Spleen (tissue), 11 donors: ENCODE results near the gene TTC7B. TPM values are rescaled to one million over a fixed set of nuclear protein-coding genes. Genes with fewer than 3 reads are reported as not detected.
A peak's percentile ranks its signal among the peaks of the same experiment; 100 is the strongest.

Experiments
- DNase-seq: peaks from one replicate; pipeline ENCODE4 v3.0.0-alpha.2; 2020
- H3K27ac ChIP-seq, 8 donors: fragments of 200-600 bp; sonication (generic) in 7 of 8; 1 replicate in 4 of 8; 2 replicates in 4 of 8; pipeline versions ENCODE4 v1.5.0 to v1.8.0; 2016 to 2021; ENCODE audit warnings: inconsistent platforms in 4 of 8, mild to moderate bottlenecking in 4 of 8, moderate library complexity in 1 of 8
- H3K27me3 ChIP-seq, 7 donors: fragments of 200-600 bp; sonication (generic) in 6 of 7; replicated peaks in 1 of 7; 1 replicate in 4 of 7; 2 replicates in 3 of 7; pipeline versions ENCODE4 v1.5.0 to v1.8.0; 2016 to 2021; ENCODE audit warnings: inconsistent platforms in 3 of 7, mild to moderate bottlenecking in 1 of 7
- H3K36me3 ChIP-seq, 6 donors: fragments of 200-600 bp; sonication (generic) in 5 of 6; 1 replicate in 4 of 6; 2 replicates in 2 of 6; pipeline versions ENCODE4 v1.5.0 to v1.8.0; 2016 to 2021; ENCODE audit warnings: inconsistent platforms in 2 of 6
- H3K4me1 ChIP-seq, 6 donors: fragments of 200-600 bp; sonication (generic) in 5 of 6; 1 replicate in 3 of 6; 2 replicates in 3 of 6; pipeline versions ENCODE4 v1.5.0 to v1.8.0; 2016 to 2021; ENCODE audit warnings: inconsistent platforms in 3 of 6
- H3K4me3 ChIP-seq, 8 donors: fragments of 200-600 bp; sonication (generic) in 7 of 8; 1 replicate in 4 of 8; 2 replicates in 4 of 8; pipeline versions ENCODE4 v1.5.0 to v1.8.0; 2016 to 2021; ENCODE audit warnings: inconsistent platforms in 4 of 8, mild to moderate bottlenecking in 4 of 8, moderate library complexity in 2 of 8
- H3K9me3 ChIP-seq, 8 donors: fragments of 200-600 bp; sonication (generic) in 7 of 8; 1 replicate in 4 of 8; 2 replicates in 4 of 8; pipeline versions ENCODE4 v1.5.0 to v1.8.0; 2016 to 2021; ENCODE audit warnings: inconsistent platforms in 4 of 8
- CTCF ChIP-seq, 11 experiments: fragments of 200-600 bp in 7 of 11; fragments of 450-650 bp in 4 of 11; sonication (generic) in 4 of 11; IDR thresholded peaks in 8 of 11; conservative IDR thresholded peaks in 3 of 11; 1 replicate in 7 of 11; 2 replicates in 4 of 11; pipeline versions ENCODE4 v1.4.0 to v1.8.0; 2016 to 2021; ENCODE audit warnings: antibody characterized with exemption in 11 of 11, inconsistent platforms in 4 of 11, mild to moderate bottlenecking in 1 of 11
- POLR2A ChIP-seq, 3 donors: fragments of 450-650 bp; IDR thresholded peaks; one replicate each; pipeline ENCODE4 v1.5.1; 2017; ENCODE audit warnings: antibody characterized with exemption in 3 of 3, mild to moderate bottlenecking in 1 of 3
- POLR2AphosphoS5 ChIP-seq, 3 donors: sonication (generic); formaldehyde crosslinking; IDR thresholded peaks; one replicate each; pipeline ENCODE4 v1.5.1; 2017; ENCODE audit warnings: antibody characterized with exemption in 3 of 3
- WGBS, 5 donors: extraction: QIAGEN DNeasy Blood & Tissue Kit in 3 of 5; methylation state at CpG; one replicate each; pipeline versions ENCODE4 v1.1.5 to v1.1.7; 2013 to 2018; 5-methylcytosine and 5-hydroxymethylcytosine counted together
- intact Hi-C: fragments of 100-400 bp; cut with DNase I; formaldehyde crosslinking; loops from one replicate; pipeline ENCODE4 v1.15.0; 2023; ENCODE audit warnings: low total_unique reads
- polyA plus RNA-seq, 3 donors: library from polyadenylated mRNA; stranded (reverse); fragments of 200-250 nt; gene quantifications; one replicate each; pipeline ENCODE4 v1.2.1, GENCODE V29; 2013
- total RNA-seq, 7 donors: library from RNA; depleted of rRNA in 3 of 7; stranded (reverse); fragments of >200 nt in 3 of 7; fragmentation: NEBNext Ultra II Directional in 4 of 7; extraction: Animal tissue kit (Norgen Biotek cat#: 25700) in 4 of 7; gene quantifications; one replicate each; pipeline versions ENCODE4 v1.1.0 to v1.2.1, GENCODE V29; 2016 to 2021
- donor health status: healthy with polysubstance abuse.
- donor health status: DM: no; HTN: no; CAD: no; lungs with moderate emphysema.
- donor health status: DM: no; HTN: no; CAD: no.
- donor health status: Bipolar disorder and iron deficiency.
- donor health status: healthy.
- donor health status: DM: no; HTN: no; CAD: no.
- donor health status: DM: yes; HTN: yes; CAD: no.

Gene TTC7B
- total and polyA plus RNA-seq, 10 donors: 6.6 to 98.4 (median 62.6) TPM

- Histone ChIP-seq H3K27ac (no peak overlapping the region), H3K27me3 (no peaks in the 10 kb centered on the region), H3K36me3 (peaks cover 0 to 41% (median 0%) of the 10 kb centered on the region in 6 donors), H3K4me1 (peaks cover 0 to 7% (median 0%) of the 10 kb centered on the region in 6 donors), H3K4me3 (no peak overlapping the region), H3K9me3 (no peaks in the 10 kb centered on the region)
- 92 to 99% (median 97%) methylated on average over 5 of the region's 5 CpGs for WGBS, 5 donors
- TF ChIP-seq POLR2AphosphoS5 (IDR thresholded peaks at IDR 0.05) (no peak), CTCF (IDR thresholded peaks at IDR 0.05 in 8 of 11, conservative IDR thresholded peaks at IDR 0.05 in 3 of 11) (no peak), POLR2A (IDR thresholded peaks at IDR 0.05) (no peak)
- intact Hi-C loops: no loop called here
- DNase-seq: no peak
These were observed 128.6 kb downstream of the TTC7B start for GRCh38 chr14:90687680-90688079.

- peak overlapping the region in 5 of 8 donors; percentile 18 to 46 (median 36) for H3K27ac ChIP-seq
- 80 to 90% (median 84%) methylated on average over 7 of the region's 7 CpGs for WGBS, 5 donors
- TF ChIP-seq POLR2A (IDR thresholded peaks at IDR 0.05) (no peak), POLR2AphosphoS5 (IDR thresholded peaks at IDR 0.05) (no peak), CTCF (IDR thresholded peaks at IDR 0.05 in 8 of 11, conservative IDR thresholded peaks at IDR 0.05 in 3 of 11) (no peak)
- peaks cover 0 to 28% (median 7%) of the 10 kb centered on the region in 6 donors for H3K4me1 ChIP-seq
- intact Hi-C loops: no loop called here
- H3K27me3 ChIP-seq: no peaks in the 10 kb centered on the region
- no peaks in the 10 kb centered on the region for H3K9me3 ChIP-seq
- peaks cover 0 to 23% (median 0%) of the 10 kb centered on the region in 6 donors for H3K36me3 ChIP-seq
- H3K4me3 ChIP-seq: no peak overlapping the region
- no peak for DNase-seq
These were observed 133.6 kb downstream of the TTC7B start for GRCh38 chr14:90682615-90683014.

GRCh38 chr14:90681929-90682328 is 134.3 kb downstream of the TTC7B start:
- no peaks in the 10 kb centered on the region for H3K9me3 ChIP-seq
- no peak overlapping the region for H3K4me3 ChIP-seq
- intact Hi-C loops: no loop called here
- DNase-seq: no peak
- H3K36me3 ChIP-seq: peaks cover 0 to 17% (median 0%) of the 10 kb centered on the region in 6 donors
- peak overlapping the region in 4 of 8 donors; percentile 18 to 46 (median 40) for H3K27ac ChIP-seq
- TF ChIP-seq CTCF (IDR thresholded peaks at IDR 0.05 in 8 of 11, conservative IDR thresholded peaks at IDR 0.05 in 3 of 11) (no peak), POLR2A (IDR thresholded peaks at IDR 0.05) (no peak), POLR2AphosphoS5 (IDR thresholded peaks at IDR 0.05) (no peak)
- WGBS, 5 donors: 41 to 69% (median 50%) methylated on average over 3 of the region's 3 CpGs
- peaks cover 0 to 34% (median 10%) of the 10 kb centered on the region in 6 donors for H3K4me1 ChIP-seq
- H3K27me3 ChIP-seq: no peaks in the 10 kb centered on the region

GRCh38 chr14:90678846-90679362 is 137.3 kb downstream of the TTC7B start:
- Histone ChIP-seq H3K27ac (no peak overlapping the region), H3K4me1 (peaks cover 0 to 44% (median 10%) of the 10 kb centered on the region in 6 donors), H3K9me3 (no peaks in the 10 kb centered on the region), H3K27me3 (no peaks in the 10 kb centered on the region), H3K36me3 (peaks cover 0 to 35% (median 0%) of the 10 kb centered on the region in 6 donors), H3K4me3 (no peak overlapping the region)
- no peak for DNase-seq
- 89 to 95% (median 93%) methylated on average over 5 to 6 of the region's 6 CpGs for WGBS, 5 donors
- intact Hi-C loops: no loop called here
- TF ChIP-seq CTCF (IDR thresholded peaks at IDR 0.05 in 8 of 11, conservative IDR thresholded peaks at IDR 0.05 in 3 of 11): no peak
- no peak for TF ChIP-seq POLR2A (IDR thresholded peaks at IDR 0.05)
- TF ChIP-seq POLR2AphosphoS5 (IDR thresholded peaks at IDR 0.05): no peak
